ENCODE data around the gene PDCD6IP.
A peak's percentile ranks its signal among the peaks of the same experiment; 100 is the strongest.

Gene PDCD6IP

DNA sequence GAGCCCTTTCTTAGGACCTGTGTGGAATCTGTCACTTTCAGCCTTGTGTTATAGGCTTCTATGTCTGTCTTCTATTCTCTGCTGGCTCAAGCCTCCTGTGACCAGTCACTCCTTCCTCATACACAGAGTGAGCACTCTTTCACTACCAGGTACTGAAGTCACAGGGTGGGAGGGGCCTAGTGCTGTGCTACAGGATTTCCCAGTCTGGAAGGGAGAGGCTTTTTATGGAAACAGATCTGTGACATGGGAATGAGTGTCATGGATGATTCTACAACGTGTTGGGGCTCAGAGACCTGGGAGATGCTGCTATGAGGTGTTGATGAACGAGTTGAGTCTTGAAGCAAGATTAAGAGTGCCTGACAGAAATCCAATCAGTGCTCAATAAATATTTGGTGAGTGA, 100.5 kb downstream of the PDCD6IP start:
- no peak for DNase-seq

GRCh38 chr3:33900440-33900808, 102.0 kb downstream of the PDCD6IP start:
- DNase-seq = no peak

DNA sequence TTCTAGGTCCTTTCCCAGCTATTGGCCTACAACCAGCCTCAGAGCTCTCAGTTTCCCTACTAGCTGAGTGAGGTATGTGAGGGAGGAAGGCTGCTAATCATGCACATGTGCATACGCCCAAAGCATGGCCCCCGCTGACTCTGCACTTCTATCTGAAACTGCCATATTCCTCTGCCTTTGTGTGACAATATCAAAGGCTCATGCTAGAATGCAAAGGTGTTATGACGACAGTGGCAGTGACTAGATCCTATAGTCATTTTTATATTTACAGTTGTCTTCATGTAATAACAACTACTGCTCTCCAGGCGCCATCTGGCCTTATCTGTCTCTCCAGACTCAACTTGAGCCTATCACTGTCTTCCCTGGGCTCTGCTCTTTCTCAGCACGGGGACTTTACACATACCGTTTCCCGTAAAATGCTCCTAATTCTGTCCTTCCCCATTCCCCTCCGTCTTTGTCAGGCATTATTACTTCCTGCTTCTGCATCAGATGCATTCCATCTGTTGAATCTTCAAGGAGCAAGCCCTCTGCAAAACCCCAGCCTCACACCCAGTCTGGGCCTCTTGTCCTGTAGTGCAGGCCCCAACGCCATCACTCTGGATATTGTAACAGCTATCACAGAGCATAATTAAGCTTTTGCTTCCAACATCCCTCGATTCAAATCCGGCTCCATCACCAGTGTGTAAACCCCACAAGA, 102.5 kb downstream of the PDCD6IP start:
- no peak for DNase-seq

GRCh38 chr3:33901862-33902563, 103.6 kb downstream of the PDCD6IP start:
- no peak for DNase-seq

GRCh38 chr3:33904730-33905129, 106.3 kb downstream of the PDCD6IP start:
- no peak for DNase-seq

- DNase-seq = no peak
These were observed 109.9 kb downstream of the PDCD6IP start for GRCh38 chr3:33908250-33908851.

GRCh38 chr3:33909547-33909946, 111.1 kb downstream of the PDCD6IP start:
- DNase-seq = no peak

DNA sequence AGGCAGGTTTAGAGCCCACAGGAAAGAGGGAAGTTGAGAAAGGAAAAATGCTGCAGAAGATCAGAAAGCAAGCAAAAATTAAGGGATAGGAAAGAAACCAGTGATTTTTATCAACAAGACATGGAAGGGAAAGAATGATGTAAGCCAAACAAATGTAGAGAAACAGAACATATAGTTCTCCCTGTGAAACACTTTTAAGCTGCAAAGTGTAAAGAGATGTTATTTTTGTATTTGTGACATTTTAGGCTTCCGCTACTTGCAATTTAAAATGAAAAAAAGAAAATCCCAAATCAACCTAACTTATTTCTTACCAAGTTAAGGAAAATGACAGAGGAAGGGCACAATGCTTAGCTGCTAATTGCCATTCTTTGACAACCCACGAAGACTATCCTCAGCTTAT, 111.6 kb downstream of the PDCD6IP start:
- no peak for DNase-seq

GRCh38 chr3:33911525-33912322, 113.3 kb downstream of the PDCD6IP start:
- DNase-seq = peak; percentile 92

DNA sequence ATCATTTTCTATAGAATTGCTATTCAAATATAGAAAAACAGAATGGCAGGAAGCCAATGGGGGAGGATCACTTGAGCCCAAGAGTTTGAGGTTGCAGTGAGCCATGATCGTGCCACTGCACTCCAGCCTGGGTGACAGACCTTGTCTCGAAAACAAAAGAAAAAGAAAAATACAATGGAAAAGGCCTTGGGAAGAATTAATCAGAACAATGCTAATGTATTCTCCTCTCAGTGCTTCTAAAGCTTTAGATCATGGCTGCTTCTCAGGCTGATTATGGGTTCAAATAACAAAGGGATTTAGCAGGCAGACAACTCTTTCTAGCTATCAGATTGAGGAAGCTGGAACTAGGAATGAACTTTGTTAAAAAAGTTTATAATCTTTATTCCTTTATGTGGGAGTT, 115.8 kb downstream of the PDCD6IP start:
- DNase-seq = no peak

- DNase-seq = no peak
These were observed 116.4 kb downstream of the PDCD6IP start for GRCh38 chr3:33914731-33915379.

- peak; percentile 12 for DNase-seq
These were observed 117.5 kb downstream of the PDCD6IP start for GRCh38 chr3:33915796-33916546.

DNA sequence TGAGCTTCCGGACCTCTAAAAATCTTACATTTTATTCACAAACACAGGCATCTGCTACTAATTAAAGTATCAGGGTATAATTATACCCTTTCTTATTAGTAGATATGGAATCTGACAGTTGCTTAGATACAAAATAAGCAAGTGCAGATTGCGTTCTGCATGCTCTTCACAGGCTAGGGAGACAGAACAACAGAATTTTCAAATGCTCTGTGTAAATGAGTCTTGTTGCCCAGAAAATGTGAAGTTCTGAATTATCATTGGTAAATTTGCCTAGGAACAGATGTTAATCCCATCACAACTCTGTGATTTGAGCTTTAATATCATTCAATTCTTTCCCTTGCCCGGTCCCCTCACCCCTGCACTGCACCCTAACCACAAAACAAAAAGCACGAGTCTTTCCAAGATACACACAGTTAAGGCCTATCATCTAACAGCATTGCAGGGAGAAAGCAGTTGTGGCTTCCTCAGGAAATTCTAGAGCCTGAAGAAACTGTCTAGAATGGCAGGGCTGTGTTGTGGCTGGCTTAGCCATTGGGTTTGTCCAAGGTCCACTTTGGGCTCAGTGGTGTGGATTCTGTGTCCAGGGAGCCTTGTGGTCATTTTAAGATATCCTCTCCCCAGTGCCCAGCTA, 119.8 kb downstream of the PDCD6IP start:
- no peak for DNase-seq

All from MV-4-11 (cell line).